Measurements from ENCODE around the gene NOTCH1. TPM values are rescaled to one million over a fixed set of nuclear protein-coding genes. Genes with fewer than 3 reads are reported as not detected.

The NOTCH1 gene
- total RNA-seq, 1 donor from 2014 or later = 34.1 TPM

GRCh38 chr9:136494012-136494411 lies 51.8 kb downstream of the NOTCH1 start:
- no peak overlapping the region for H3K9ac ChIP-seq (ENCODE audit: low read length)
- no peak overlapping the region for H2AFZ ChIP-seq (ENCODE audit: low read depth, low read length)
- H3K4me1 ChIP-seq (ENCODE audit: insufficient read depth, low read length) = peaks cover 6% of the 10 kb centered on the region
- Mint-ChIP-seq H3K4me1 (ENCODE audit: low read depth, unreplicated experiment) (no peaks in the 10 kb centered on the region), H3K27me3 (ENCODE audit: low read depth, unreplicated experiment) (peaks cover 5% of the 10 kb centered on the region), H3K9me3 (ENCODE audit: unreplicated experiment) (no peaks in the 10 kb centered on the region), H3K4me3 (ENCODE audit: unreplicated experiment) (no peak overlapping the region), H3K27ac (ENCODE audit: unreplicated experiment) (no peak overlapping the region), H3K36me3 (ENCODE audit: low read depth, unreplicated experiment) (peaks cover 3% of the 10 kb centered on the region)
- H3K4me2 ChIP-seq (ENCODE audit: low read length) = no peak overlapping the region
- H3K36me3 ChIP-seq (ENCODE audit: insufficient read depth, low read length) = no peaks in the 10 kb centered on the region
- no peaks in the 10 kb centered on the region for H3K27me3 ChIP-seq (ENCODE audit: insufficient read depth, low read length)
- no peaks in the 10 kb centered on the region for H3K79me2 ChIP-seq (ENCODE audit: insufficient read depth, low read length)
- H3K4me3 ChIP-seq (ENCODE audit: insufficient read depth, low read depth, low read length) = no peak overlapping the region
- DNase-seq (ENCODE audit: low read depth) (no peak), FAIRE-seq (no peak)
- TF ChIP-seq CTCF (IDR thresholded peaks at IDR 0.05; ENCODE audit: insufficient read depth, low read depth, low read length) (no peak), EZH2 (IDR thresholded peaks at IDR 0.05; ENCODE audit: insufficient read depth, low read length) (no peak)
- H3K9me3 ChIP-seq (ENCODE audit: insufficient read depth, low read depth, low read length) = no peaks in the 10 kb centered on the region
- H3K27ac ChIP-seq (ENCODE audit: low read depth, low read length) = no peak overlapping the region
- H4K20me1 ChIP-seq (ENCODE audit: insufficient read depth, low read length) = peaks cover 7% of the 10 kb centered on the region

GRCh38 chr9:136493567-136493971 lies 52.3 kb downstream of the NOTCH1 start:
- H3K27ac ChIP-seq (ENCODE audit: low read depth, low read length) = no peak overlapping the region
- Mint-ChIP-seq H3K9me3 (ENCODE audit: unreplicated experiment) (no peaks in the 10 kb centered on the region), H3K4me1 (ENCODE audit: low read depth, unreplicated experiment) (no peaks in the 10 kb centered on the region), H3K36me3 (ENCODE audit: low read depth, unreplicated experiment) (no peaks in the 10 kb centered on the region), H3K4me3 (ENCODE audit: unreplicated experiment) (no peak overlapping the region), H3K27ac (ENCODE audit: unreplicated experiment) (no peak overlapping the region), H3K27me3 (ENCODE audit: low read depth, unreplicated experiment) (peaks cover 6% of the 10 kb centered on the region)
- no peak overlapping the region for H3K4me3 ChIP-seq (ENCODE audit: insufficient read depth, low read depth, low read length)
- H3K27me3 ChIP-seq (ENCODE audit: insufficient read depth, low read length) = no peaks in the 10 kb centered on the region
- TF ChIP-seq EZH2 (IDR thresholded peaks at IDR 0.05; ENCODE audit: insufficient read depth, low read length) (no peak), CTCF (IDR thresholded peaks at IDR 0.05; ENCODE audit: insufficient read depth, low read depth, low read length) (no peak)
- no peaks in the 10 kb centered on the region for H3K36me3 ChIP-seq (ENCODE audit: insufficient read depth, low read length)
- no peak for DNase-seq (ENCODE audit: low read depth)
- no peak overlapping the region for H3K9ac ChIP-seq (ENCODE audit: low read length)
- H3K79me2 ChIP-seq (ENCODE audit: insufficient read depth, low read length) = no peaks in the 10 kb centered on the region
- no peaks in the 10 kb centered on the region for H3K9me3 ChIP-seq (ENCODE audit: insufficient read depth, low read depth, low read length)
- peaks cover 6% of the 10 kb centered on the region for H3K4me1 ChIP-seq (ENCODE audit: insufficient read depth, low read length)
- H3K4me2 ChIP-seq (ENCODE audit: low read length) = no peak overlapping the region
- no peak overlapping the region for H2AFZ ChIP-seq (ENCODE audit: low read depth, low read length)
- no peak for FAIRE-seq
- peaks cover 7% of the 10 kb centered on the region for H4K20me1 ChIP-seq (ENCODE audit: insufficient read depth, low read length)

- Histone ChIP-seq H3K79me2 (ENCODE audit: insufficient read depth, low read length) (no peaks in the 10 kb centered on the region), H3K9ac (ENCODE audit: low read length) (no peak overlapping the region), H3K4me1 (ENCODE audit: insufficient read depth, low read length) (peaks cover 6% of the 10 kb centered on the region), H3K36me3 (ENCODE audit: insufficient read depth, low read length) (no peaks in the 10 kb centered on the region), H2AFZ (ENCODE audit: low read depth, low read length) (no peak overlapping the region), H3K4me2 (ENCODE audit: low read length) (no peak overlapping the region), H3K9me3 (ENCODE audit: insufficient read depth, low read depth, low read length) (no peaks in the 10 kb centered on the region), H3K27ac (ENCODE audit: low read depth, low read length) (no peak overlapping the region), H3K4me3 (ENCODE audit: insufficient read depth, low read depth, low read length) (no peak overlapping the region), H4K20me1 (ENCODE audit: insufficient read depth, low read length) (peaks cover 7% of the 10 kb centered on the region), H3K27me3 (ENCODE audit: insufficient read depth, low read length) (no peaks in the 10 kb centered on the region)
- H3K27me3 Mint-ChIP-seq (ENCODE audit: low read depth, unreplicated experiment) = peaks cover 9% of the 10 kb centered on the region
- DNase-seq (ENCODE audit: low read depth) (no peak), FAIRE-seq (no peak)
- H3K4me1 Mint-ChIP-seq (ENCODE audit: low read depth, unreplicated experiment) = no peaks in the 10 kb centered on the region
- H3K36me3 Mint-ChIP-seq (ENCODE audit: low read depth, unreplicated experiment) = no peaks in the 10 kb centered on the region
- H3K9me3 Mint-ChIP-seq (ENCODE audit: unreplicated experiment) = no peaks in the 10 kb centered on the region
- H3K27ac Mint-ChIP-seq (ENCODE audit: unreplicated experiment) = no peak overlapping the region
- no peak overlapping the region for H3K4me3 Mint-ChIP-seq (ENCODE audit: unreplicated experiment)
- TF ChIP-seq EZH2 (IDR thresholded peaks at IDR 0.05; ENCODE audit: insufficient read depth, low read length) = no peak
- no peak for TF ChIP-seq CTCF (IDR thresholded peaks at IDR 0.05; ENCODE audit: insufficient read depth, low read depth, low read length)
Measured at GRCh38 chr9:136492978-136493522, 52.8 kb downstream of the NOTCH1 start.
